ENCODE measurements around the gene SH2D3C. TPM values are rescaled to one million over a fixed set of nuclear protein-coding genes. Genes with fewer than 3 reads are reported as not detected.

Gene SH2D3C
- total and polyA plus RNA-seq, 5 donors from 2014 or later, result 17.7 to 39.3 (median 24.2) TPM

- peaks cover 25% of the 10 kb centered on the region for H3K36me3 ChIP-seq (ENCODE audit: control insufficient read depth, insufficient read depth, low read length)
- peaks cover 24% of the 10 kb centered on the region for H3K4me1 ChIP-seq (ENCODE audit: control insufficient read depth, insufficient read depth, low read length, poor library complexity, severe bottlenecking)
- H3K27ac Mint-ChIP-seq, result peak overlapping the region; percentile 87 to 93 (median 93)
- H3K4me3 Mint-ChIP-seq, result peak overlapping the region; percentile 90 to 99 (median 92)
- H3K9me3 Mint-ChIP-seq, result no peaks in the 10 kb centered on the region
- ATAC-seq (ENCODE audit: low read depth in 2 of 2) (no peak), DNase-seq (no peak)
- no peaks in the 10 kb centered on the region for H3K27me3 ChIP-seq (ENCODE audit: control insufficient read depth, insufficient read depth, low read length)
- H3K36me3 Mint-ChIP-seq, result peaks cover 14% of the 10 kb centered on the region
- H3K27me3 Mint-ChIP-seq, result no peaks in the 10 kb centered on the region
- H3K27ac ChIP-seq (ENCODE audit: insufficient read depth, low read length, poor library complexity, severe bottlenecking), result peak overlapping the region; percentile 82
- peak overlapping the region; percentile 89 for H3K4me3 ChIP-seq (ENCODE audit: low read depth, low read length)
- H3K4me1 Mint-ChIP-seq, result peaks cover 0 to 38% (median 16%) of the 10 kb centered on the region in 4 donors
- no peaks in the 10 kb centered on the region for H3K9me3 ChIP-seq (ENCODE audit: control insufficient read depth in 2 of 2, low read length in 2 of 2)
These were observed 25.3 kb upstream of the SH2D3C start for GRCh38 chr9:127803507-127804352.

- peak within 1 kb of the TSS; percentile 89 for H3K4me3 ChIP-seq (ENCODE audit: low read depth, low read length)
- peaks cover 0 to 41% (median 16%) of the 10 kb centered on the region in 4 donors for H3K4me1 Mint-ChIP-seq
- no peaks in the 10 kb centered on the region for H3K9me3 ChIP-seq (ENCODE audit: control insufficient read depth in 2 of 2, low read length in 2 of 2)
- DNase-seq, result peak; percentile 83 to 87 (median 86)
- no peaks in the 10 kb centered on the region for H3K27me3 Mint-ChIP-seq
- no peaks in the 10 kb centered on the region for H3K27me3 ChIP-seq (ENCODE audit: control insufficient read depth, insufficient read depth, low read length)
- peaks cover 24% of the 10 kb centered on the region for H3K4me1 ChIP-seq (ENCODE audit: control insufficient read depth, insufficient read depth, low read length, poor library complexity, severe bottlenecking)
- H3K36me3 ChIP-seq (ENCODE audit: control insufficient read depth, insufficient read depth, low read length), result peaks cover 20% of the 10 kb centered on the region
- peak within 1 kb of the TSS; percentile 82 for H3K27ac ChIP-seq (ENCODE audit: insufficient read depth, low read length, poor library complexity, severe bottlenecking)
- peak within 1 kb of the TSS; percentile 90 to 99 (median 92) for H3K4me3 Mint-ChIP-seq
- ATAC-seq (ENCODE audit: low read depth in 2 of 2), result peak; percentile 85
- no peaks in the 10 kb centered on the region for H3K9me3 Mint-ChIP-seq
- H3K36me3 Mint-ChIP-seq, result peaks cover 14% of the 10 kb centered on the region
- peak within 1 kb of the TSS; percentile 87 to 94 (median 93) for H3K27ac Mint-ChIP-seq
These were observed 24.3 kb upstream of the SH2D3C start, which contains the start of gene FPGS for GRCh38 chr9:127802576-127803443. TSS of gene FPGS (plus strand) at chr9:127802882. CDS start at chr9:127802925, 43 bp downstream.

GRCh38 chr9:127801955-127802575, 23.6 kb upstream of the SH2D3C start:
- H3K4me3 ChIP-seq (ENCODE audit: low read depth, low read length), result peak overlapping the region; percentile 62
- H3K4me1 Mint-ChIP-seq, result peaks cover 1 to 48% (median 19%) of the 10 kb centered on the region in 4 donors
- no peaks in the 10 kb centered on the region for H3K27me3 ChIP-seq (ENCODE audit: control insufficient read depth, insufficient read depth, low read length)
- no peaks in the 10 kb centered on the region for H3K27me3 Mint-ChIP-seq
- H3K27ac Mint-ChIP-seq, result peak overlapping the region; percentile 60 to 94 (median 83)
- peaks cover 7% of the 10 kb centered on the region for H3K36me3 Mint-ChIP-seq
- peak overlapping the region; percentile 82 for H3K27ac ChIP-seq (ENCODE audit: insufficient read depth, low read length, poor library complexity, severe bottlenecking)
- H3K9me3 ChIP-seq (ENCODE audit: control insufficient read depth in 2 of 2, low read length in 2 of 2), result no peaks in the 10 kb centered on the region
- DNase-seq, result no peak
- peaks cover 30% of the 10 kb centered on the region for H3K4me1 ChIP-seq (ENCODE audit: control insufficient read depth, insufficient read depth, low read length, poor library complexity, severe bottlenecking)
- H3K36me3 ChIP-seq (ENCODE audit: control insufficient read depth, insufficient read depth, low read length), result peaks cover 12% of the 10 kb centered on the region
- H3K4me3 Mint-ChIP-seq, result peak overlapping the region; percentile 90 to 94 (median 92)
- ATAC-seq (ENCODE audit: low read depth in 2 of 2), result no peak
- H3K9me3 Mint-ChIP-seq, result no peaks in the 10 kb centered on the region

- Histone ChIP-seq H3K36me3 (ENCODE audit: control insufficient read depth, insufficient read depth, low read length) (peaks cover 8% of the 10 kb centered on the region), H3K9me3 (ENCODE audit: control insufficient read depth in 2 of 2, low read length in 2 of 2) (no peaks in the 10 kb centered on the region), H3K4me1 (ENCODE audit: control insufficient read depth, insufficient read depth, low read length, poor library complexity, severe bottlenecking) (peaks cover 14% of the 10 kb centered on the region), H3K4me3 (ENCODE audit: low read depth, low read length) (peak overlapping the region; percentile 37), H3K27ac (ENCODE audit: insufficient read depth, low read length, poor library complexity, severe bottlenecking) (no peak overlapping the region), H3K27me3 (ENCODE audit: control insufficient read depth, insufficient read depth, low read length) (no peaks in the 10 kb centered on the region)
- Mint-ChIP-seq H3K9me3 (no peaks in the 10 kb centered on the region), H3K4me1 (peaks cover 7 to 33% (median 18%) of the 10 kb centered on the region in 4 donors), H3K4me3 (peak overlapping the region; percentile 31 to 75 (median 66)), H3K27me3 (no peaks in the 10 kb centered on the region), H3K36me3 (no peaks in the 10 kb centered on the region), H3K27ac (peak overlapping the region; percentile 85 to 96 (median 92))
- DNase-seq, result no peak
- peak; percentile 23 to 32 for ATAC-seq (ENCODE audit: low read depth in 2 of 2)
These were observed 18.4 kb upstream of the SH2D3C start for GRCh38 chr9:127796852-127797370.

- DNase-seq, result no peak
- Histone ChIP-seq H3K27ac (ENCODE audit: insufficient read depth, low read length, poor library complexity, severe bottlenecking) (no peak overlapping the region), H3K4me1 (ENCODE audit: control insufficient read depth, insufficient read depth, low read length, poor library complexity, severe bottlenecking) (peaks cover 14% of the 10 kb centered on the region)
These were observed 17.9 kb upstream of the SH2D3C start for GRCh38 chr9:127796225-127796813.

DNA sequence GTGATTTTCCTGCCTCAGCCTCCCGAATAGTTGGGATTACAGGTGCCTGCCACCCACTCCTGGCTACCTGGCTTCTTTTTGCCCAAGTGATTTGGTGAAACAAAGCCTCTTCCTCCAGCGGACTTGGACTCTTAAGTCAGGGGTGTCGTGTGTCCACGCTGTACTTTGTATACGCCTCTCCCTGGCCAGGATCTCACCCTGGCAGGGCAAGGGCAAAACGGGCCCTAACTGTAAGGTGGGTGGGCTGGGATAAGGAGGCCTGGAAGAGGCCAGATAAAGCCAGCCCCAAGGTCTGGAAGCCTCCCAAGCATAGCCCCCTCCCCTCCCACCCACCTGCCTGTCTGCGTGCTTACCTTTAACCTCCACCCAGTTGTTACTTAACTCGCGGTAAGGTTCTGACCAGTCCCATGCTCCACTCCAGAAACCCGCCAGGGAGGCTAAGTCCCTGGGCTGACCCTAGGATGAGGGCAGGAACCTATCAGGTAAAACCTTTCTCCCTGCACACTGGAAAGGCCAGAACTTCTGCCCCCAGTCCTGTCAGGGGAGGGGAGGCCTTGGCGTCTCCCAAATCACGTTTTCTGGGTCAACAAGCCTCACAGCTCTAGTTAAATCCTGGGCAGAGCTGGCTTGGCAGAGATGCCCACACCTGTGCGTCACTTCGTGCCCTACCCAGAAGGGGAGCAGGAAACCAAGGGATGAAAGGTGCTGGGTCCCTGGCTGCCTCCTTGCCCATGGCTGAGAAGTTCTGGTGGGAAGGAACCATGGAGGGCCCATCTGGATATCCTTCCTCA, 15.7 kb upstream of the SH2D3C start:
- Histone ChIP-seq H3K27ac (ENCODE audit: insufficient read depth, low read length, poor library complexity, severe bottlenecking) (no peak overlapping the region), H3K4me3 (ENCODE audit: low read depth, low read length) (no peak overlapping the region)
- ATAC-seq (ENCODE audit: low read depth in 2 of 2), result no peak

More at GRCh38 chr9:127796225-127796813, 17.9 kb upstream of the SH2D3C start:
- no peaks in the 10 kb centered on the region for H3K9me3 ChIP-seq (ENCODE audit: control insufficient read depth in 2 of 2, low read length in 2 of 2)
- peak; percentile 23 to 30 for ATAC-seq (ENCODE audit: low read depth in 2 of 2)
- H3K9me3 Mint-ChIP-seq, result no peaks in the 10 kb centered on the region
- H3K27me3 ChIP-seq (ENCODE audit: control insufficient read depth, insufficient read depth, low read length), result no peaks in the 10 kb centered on the region
- H3K27me3 Mint-ChIP-seq, result no peaks in the 10 kb centered on the region
- H3K27ac Mint-ChIP-seq, result peak overlapping the region; percentile 85 to 96 (median 92)
- no peaks in the 10 kb centered on the region for H3K36me3 Mint-ChIP-seq
- H3K36me3 ChIP-seq (ENCODE audit: control insufficient read depth, insufficient read depth, low read length), result peaks cover 12% of the 10 kb centered on the region
- peak overlapping the region; percentile 37 for H3K4me3 ChIP-seq (ENCODE audit: low read depth, low read length)
- peak overlapping the region; percentile 6 to 75 (median 47) for H3K4me3 Mint-ChIP-seq
- peaks cover 7 to 30% (median 17%) of the 10 kb centered on the region in 4 donors for H3K4me1 Mint-ChIP-seq

More for the DNA sequence above, 15.7 kb upstream of the SH2D3C start:
- Histone ChIP-seq H3K4me1 (ENCODE audit: control insufficient read depth, insufficient read depth, low read length, poor library complexity, severe bottlenecking) (peaks cover 14% of the 10 kb centered on the region), H3K36me3 (ENCODE audit: control insufficient read depth, insufficient read depth, low read length) (peaks cover 33% of the 10 kb centered on the region), H3K9me3 (ENCODE audit: control insufficient read depth in 2 of 2, low read length in 2 of 2) (no peaks in the 10 kb centered on the region), H3K27me3 (ENCODE audit: control insufficient read depth, insufficient read depth, low read length) (no peaks in the 10 kb centered on the region)
- no peak for DNase-seq
- H3K9me3 Mint-ChIP-seq, result no peaks in the 10 kb centered on the region
- peaks cover 10% of the 10 kb centered on the region for H3K36me3 Mint-ChIP-seq
- peaks cover 7 to 40% (median 20%) of the 10 kb centered on the region in 4 donors for H3K4me1 Mint-ChIP-seq
- no peak overlapping the region for H3K27ac Mint-ChIP-seq
- H3K27me3 Mint-ChIP-seq, result no peaks in the 10 kb centered on the region
- H3K4me3 Mint-ChIP-seq, result no peak overlapping the region

All from CD4-positive, CD25-positive, alpha-beta regulatory T cell (primary cell).